B cell (primary cell): ENCODE results near the gene ABITRAM. TPM values are rescaled to one million over a fixed set of nuclear protein-coding genes. Genes with fewer than 3 reads are reported as not detected.

Experiments
- ATAC-seq: fragments of 200-7000 bp; cut with Tn5 transposase; one replicate; pipeline ENCODE4 v1.10.0; 2021; ENCODE audit warnings: low read depth, mild to moderate bottlenecking, moderate number of reproducible peaks, moderate library complexity
- CTCF ChIA-PET: fragments of 350-600 bp; sonication (Branson Sonifier 250); formaldehyde crosslinking; loops from one replicate; lab custom pipeline; 2021; ENCODE audit warnings: antibody characterized with exemption, inconsistent platforms; lab: Charles Lee
- POLR2A ChIA-PET: fragments of 350-600 bp; sonication (Branson Sonifier 250); formaldehyde crosslinking; loops from one replicate; lab custom pipeline; 2021; ENCODE audit warnings: antibody characterized with exemption; lab: Charles Lee
- DNase-seq: peaks from one replicate; pipeline ENCODE4 v3.0.0; 2013
- H2AFZ ChIP-seq: 2 replicates; pipeline ENCODE4 v1.6.1; 2012; ENCODE audit warnings: mild to moderate bottlenecking, low read depth, low read length; ENCODE audit not compliant: insufficient read depth, poor library complexity, severe bottlenecking
- H3K27ac ChIP-seq, 2 donors: 1 replicate in 1 of 2; 2 replicates in 1 of 2; pipeline ENCODE4 v1.5.1; 2012 to 2013; ENCODE audit warnings: low read length in 2 of 2, mild to moderate bottlenecking in 2 of 2, moderate library complexity in 1 of 2
- H3K27me3 ChIP-seq, 4 experiments: fragments of 200-600 bp in 1 of 4; sonication (generic) in 1 of 4; replicated peaks in 1 of 4; 1 replicate in 2 of 4; 2 replicates in 2 of 4; pipeline versions ENCODE4 v1.6.1 to v1.7.0; 2013 to 2016; ENCODE audit warnings: low read length in 3 of 4, mild to moderate bottlenecking in 2 of 4, mixed read lengths in 1 of 4, moderate library complexity in 1 of 4; ENCODE audit not compliant: insufficient read depth in 4 of 4, control insufficient read depth in 3 of 4; ENCODE audit errors: control extremely low read depth in 1 of 4
- H3K36me3 ChIP-seq, 2 experiments: replicated peaks in 1 of 2; 1 replicate in 1 of 2; 2 replicates in 1 of 2; pipeline versions ENCODE4 v1.6.1 to v1.7.1; 2013; ENCODE audit warnings: low read length in 1 of 2; ENCODE audit not compliant: insufficient read depth in 2 of 2, control insufficient read depth in 1 of 2; ENCODE audit errors: control extremely low read depth in 1 of 2, extremely low read depth in 1 of 2
- H3K4me1 ChIP-seq, 2 donors: fragments of 200-600 bp in 1 of 2; sonication (generic) in 1 of 2; 1 replicate in 1 of 2; 2 replicates in 1 of 2; pipeline versions ENCODE4 v1.5.1 to v1.6.1; 2013 to 2017; ENCODE audit warnings: low read length in 2 of 2; ENCODE audit not compliant: control insufficient read depth in 2 of 2, insufficient read depth in 2 of 2
- H3K4me2 ChIP-seq: replicated peaks from 2 replicates; pipeline ENCODE3; 2012; ENCODE audit warnings: mild to moderate bottlenecking, low read depth, low read length; ENCODE audit not compliant: poor library complexity, severe bottlenecking
- H3K4me3 ChIP-seq, 5 experiments: fragments of 200-600 bp in 1 of 5; sonication (generic) in 1 of 5; 1 replicate in 3 of 5; 2 replicates in 2 of 5; pipeline versions ENCODE4 v1.5.1 to v1.7.0; 2011 to 2016; ENCODE audit warnings: low read length in 4 of 5, mild to moderate bottlenecking in 4 of 5, low read depth in 2 of 5, control low read depth in 1 of 5, moderate library complexity in 1 of 5; ENCODE audit not compliant: insufficient read depth in 1 of 5; ENCODE audit errors: control extremely low read depth in 1 of 5, extremely low read depth in 1 of 5
- H3K79me2 ChIP-seq: fragments of 200-600 bp; sonication (generic); one replicate; pipeline ENCODE4 v1.6.0; 2016; ENCODE audit warnings: low read length; ENCODE audit not compliant: control insufficient read depth, insufficient read depth
- H3K9ac ChIP-seq: fragments of 200-600 bp; sonication (generic); 2 replicates; pipeline ENCODE4 v1.6.1; 2017; ENCODE audit warnings: mild to moderate bottlenecking, low read length, moderate library complexity
- H3K9me3 ChIP-seq, 3 donors: one replicate each; pipeline versions ENCODE4 v1.6.1 to v1.7.1; 2013; ENCODE audit warnings: low read length in 2 of 3; ENCODE audit not compliant: control insufficient read depth in 2 of 3, insufficient read depth in 1 of 3; ENCODE audit errors: control extremely low read depth in 1 of 3
- H4K20me1 ChIP-seq: 2 replicates; pipeline ENCODE4 v1.6.0; 2012; ENCODE audit warnings: mild to moderate bottlenecking, low read length; ENCODE audit not compliant: insufficient read depth, control insufficient read depth, poor library complexity, severe bottlenecking
- H3K27ac Mint-ChIP-seq: one replicate; pipeline ENCODE4 v1.8.0; 2021; ENCODE audit warnings: mixed read lengths
- H3K27me3 Mint-ChIP-seq: one replicate; pipeline ENCODE4 v1.8.0; 2021; ENCODE audit warnings: mixed read lengths
- H3K4me1 Mint-ChIP-seq: one replicate; pipeline ENCODE4 v1.8.0; 2021; ENCODE audit warnings: mixed read lengths
- H3K4me3 Mint-ChIP-seq: one replicate; pipeline ENCODE4 v1.8.0; 2021; ENCODE audit warnings: mixed read lengths
- H3K9me3 Mint-ChIP-seq: one replicate; pipeline ENCODE4 v1.8.0; 2022; ENCODE audit warnings: mixed read lengths; ENCODE audit not compliant: insufficient read depth
- CTCF ChIP-seq: fragments of 200-600 bp; IDR thresholded peaks from one replicate; pipeline ENCODE4 v1.8.0; 2022; ENCODE audit warnings: antibody characterized with exemption, mild to moderate bottlenecking
- EZH2 ChIP-seq: IDR thresholded peaks from 2 replicates; pipeline ENCODE4 v1.6.1; 2012; ENCODE audit warnings: borderline replicate concordance, low read depth, mild to moderate bottlenecking, moderate library complexity, low read length; ENCODE audit not compliant: insufficient read depth, poor library complexity, severe bottlenecking
- WGBS: methylation state at CpG from one replicate; pipeline ENCODE4 v1.1.5; 2013; ENCODE audit warnings: missing lambda C conversion rate; ENCODE audit not compliant: insufficient coverage; 5-methylcytosine and 5-hydroxymethylcytosine counted together
- intact Hi-C: fragments of 100-400 bp; cut with micrococcal nuclease; formaldehyde crosslinking; loops from one replicate; pipeline ENCODE4 v1.10.0; 2022
- polyA plus RNA-seq: library from polyadenylated mRNA; depleted of rRNA; stranded (reverse); fragments of >200 nt; gene quantifications from 2 replicates; pipeline ENCODE4 v1.2.3, GENCODE V29; 2012
- total RNA-seq, 2 donors: library from RNA; stranded (reverse); fragments of 120-200 nt in 1 of 2; gene quantifications; 1 replicate in 1 of 2; 2 replicates in 1 of 2; pipeline versions ENCODE4 v1.2.3 to v1.2.4, GENCODE V29; 2013 to 2022

Gene ABITRAM
- total and polyA plus RNA-seq, 2 donors (not counting 1 experiment from before 2014, with no cell fraction given): 6.6 to 8.3 TPM

DNA sequence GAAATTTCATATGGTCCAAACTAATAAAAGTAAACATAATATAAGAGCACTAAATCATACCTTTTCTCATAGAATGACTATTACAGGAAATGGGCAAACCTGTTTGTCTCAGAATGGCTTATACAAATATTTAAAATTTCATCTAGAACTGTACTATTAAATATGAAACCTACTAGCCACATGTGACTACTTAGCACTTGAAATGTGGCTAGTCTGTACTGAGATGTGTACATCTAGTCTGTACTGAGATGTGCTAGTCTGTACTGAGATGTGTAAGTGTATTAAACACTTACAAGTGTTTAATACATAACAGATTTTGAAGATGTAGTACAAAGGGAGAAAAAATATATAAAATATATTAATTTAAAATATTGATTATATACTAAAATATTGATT, 22.4 kb downstream of the ABITRAM start:
- ATAC-seq: no peak
- Histone ChIP-seq H3K79me2 (no peaks in the 10 kb centered on the region), H4K20me1 (no peaks in the 10 kb centered on the region), H3K27me3 (no peaks in the 10 kb centered on the region), H3K27ac (no peak overlapping the region), H3K36me3 (no peaks in the 10 kb centered on the region), H3K4me1 (no peaks in the 10 kb centered on the region), H3K4me2 (no peak overlapping the region), H3K9me3 (no peaks in the 10 kb centered on the region), H3K9ac (no peak overlapping the region), H3K4me3 (no peak overlapping the region), H2AFZ (no peak overlapping the region)
- Mint-ChIP-seq H3K27ac (no peak overlapping the region), H3K9me3 (no peaks in the 10 kb centered on the region), H3K27me3 (no peaks in the 10 kb centered on the region), H3K4me3 (no peak overlapping the region), H3K4me1 (no peaks in the 10 kb centered on the region)
- DNase-seq: no peak
- TF ChIP-seq EZH2 (no peak), CTCF (no peak)
- POLR2A ChIA-PET: no interaction called here
- CTCF ChIA-PET: interaction anchor here (0.6 kb wide), 1 partner anchor 1463 kb away, joined by 4 read pairs; no protein-coding TSS in a partner anchor
- intact Hi-C loops: no loop called here

- H3K4me3 Mint-ChIP-seq: no peak overlapping the region
- H2AFZ ChIP-seq: no peak overlapping the region
- H3K4me1 Mint-ChIP-seq: no peaks in the 10 kb centered on the region
- CTCF ChIA-PET: interaction anchor here (0.6 kb wide), 1 partner anchor 943 kb away, joined by 6 read pairs; no protein-coding TSS in a partner anchor
- no peak overlapping the region for H3K9ac ChIP-seq
- no peak overlapping the region for H3K27ac Mint-ChIP-seq
- no peaks in the 10 kb centered on the region for H3K36me3 ChIP-seq
- no peaks in the 10 kb centered on the region for H3K9me3 ChIP-seq
- H3K4me2 ChIP-seq: no peak overlapping the region
- H3K27ac ChIP-seq: no peak overlapping the region
- H3K4me3 ChIP-seq: no peak overlapping the region
- H3K9me3 Mint-ChIP-seq: no peaks in the 10 kb centered on the region
- POLR2A ChIA-PET: no interaction called here
- intact Hi-C loops: no loop called here
- TF ChIP-seq EZH2 (no peak), CTCF (no peak)
- H4K20me1 ChIP-seq: no peaks in the 10 kb centered on the region
- DNase-seq (no peak), ATAC-seq (no peak)
- no peaks in the 10 kb centered on the region for H3K27me3 Mint-ChIP-seq
- H3K79me2 ChIP-seq: no peaks in the 10 kb centered on the region
- 38% methylated on average over 1 of the region's 6 CpGs for WGBS
- no peaks in the 10 kb centered on the region for H3K4me1 ChIP-seq
- no peaks in the 10 kb centered on the region for H3K27me3 ChIP-seq
Observed at GRCh38 chr9:108960331-108960730, 26.1 kb downstream of the ABITRAM start.
